ENCODE measurements around the gene CIB4. TPM values are rescaled to one million over a fixed set of nuclear protein-coding genes. Genes with fewer than 3 reads are reported as not detected.

The CIB4 gene
- total RNA-seq, 3 donors from 2014 or later, result not detected

- no peak overlapping the region for H3K4me3 Mint-ChIP-seq
- DNase-seq (no peak), ATAC-seq (peak; percentile 48 to 52)
- no peaks in the 10 kb centered on the region for H3K36me3 Mint-ChIP-seq (ENCODE audit: insufficient read depth)
- no peaks in the 10 kb centered on the region for H3K9me3 Mint-ChIP-seq
- H3K27me3 Mint-ChIP-seq (ENCODE audit: low read depth), result peaks cover 17% of the 10 kb centered on the region
- peaks cover 18% of the 10 kb centered on the region for H3K4me1 Mint-ChIP-seq (ENCODE audit: low read depth)
Measured at GRCh38 chr2:26605195-26605998, 35.8 kb downstream of the CIB4 start.

- ATAC-seq (no peak), DNase-seq (no peak)
- H3K27me3 Mint-ChIP-seq (ENCODE audit: low read depth), result peaks cover 25% of the 10 kb centered on the region
- no peak overlapping the region for H3K4me3 Mint-ChIP-seq
- no peaks in the 10 kb centered on the region for H3K36me3 Mint-ChIP-seq (ENCODE audit: insufficient read depth)
- H3K4me1 Mint-ChIP-seq (ENCODE audit: low read depth), result no peaks in the 10 kb centered on the region
- H3K9me3 Mint-ChIP-seq, result no peaks in the 10 kb centered on the region
Measured at GRCh38 chr2:26602575-26602974, 38.6 kb downstream of the CIB4 start.

GRCh38 chr2:26599387-26599786 lies 41.8 kb downstream of the CIB4 start:
- H3K4me1 Mint-ChIP-seq (ENCODE audit: low read depth), result no peaks in the 10 kb centered on the region
- no peak overlapping the region for H3K4me3 Mint-ChIP-seq
- H3K27me3 Mint-ChIP-seq (ENCODE audit: low read depth), result peaks cover 39% of the 10 kb centered on the region
- ATAC-seq, result no peak
- no peaks in the 10 kb centered on the region for H3K36me3 Mint-ChIP-seq (ENCODE audit: insufficient read depth)
- no peaks in the 10 kb centered on the region for H3K9me3 Mint-ChIP-seq
- DNase-seq, result no peak

- H3K27me3 Mint-ChIP-seq (ENCODE audit: low read depth), result peaks cover 43% of the 10 kb centered on the region
- no peaks in the 10 kb centered on the region for H3K36me3 Mint-ChIP-seq (ENCODE audit: insufficient read depth)
Measured at GRCh38 chr2:26598996-26599373, 42.2 kb downstream of the CIB4 start.

GRCh38 chr2:26598336-26598995 lies 42.7 kb downstream of the CIB4 start:
- ATAC-seq, result no peak
- H3K9me3 Mint-ChIP-seq, result no peaks in the 10 kb centered on the region
- H3K36me3 Mint-ChIP-seq (ENCODE audit: insufficient read depth), result no peaks in the 10 kb centered on the region
- DNase-seq, result no peak
- H3K27me3 Mint-ChIP-seq (ENCODE audit: low read depth), result peaks cover 48% of the 10 kb centered on the region
- H3K4me3 Mint-ChIP-seq, result no peak overlapping the region
- no peaks in the 10 kb centered on the region for H3K4me1 Mint-ChIP-seq (ENCODE audit: low read depth)

More at GRCh38 chr2:26598996-26599373, 42.2 kb downstream of the CIB4 start:
- no peaks in the 10 kb centered on the region for H3K9me3 Mint-ChIP-seq
- ATAC-seq, result no peak
- no peak overlapping the region for H3K4me3 Mint-ChIP-seq
- no peak for DNase-seq
- no peaks in the 10 kb centered on the region for H3K4me1 Mint-ChIP-seq (ENCODE audit: low read depth)

- H3K27me3 Mint-ChIP-seq (ENCODE audit: low read depth), result peaks cover 47% of the 10 kb centered on the region
- H3K4me1 Mint-ChIP-seq (ENCODE audit: low read depth), result no peaks in the 10 kb centered on the region
Measured at GRCh38 chr2:26597197-26597596, 44.0 kb downstream of the CIB4 start.

GRCh38 chr2:26595146-26595545 lies 46.0 kb downstream of the CIB4 start:
- DNase-seq (no peak), ATAC-seq (no peak)
- Mint-ChIP-seq H3K27me3 (ENCODE audit: low read depth) (peaks cover 40% of the 10 kb centered on the region), H3K36me3 (ENCODE audit: insufficient read depth) (no peaks in the 10 kb centered on the region), H3K4me3 (no peak overlapping the region), H3K9me3 (peaks cover 5% of the 10 kb centered on the region), H3K4me1 (ENCODE audit: low read depth) (no peaks in the 10 kb centered on the region)

More at GRCh38 chr2:26597197-26597596, 44.0 kb downstream of the CIB4 start:
- ATAC-seq (no peak), DNase-seq (no peak)
- H3K4me3 Mint-ChIP-seq, result no peak overlapping the region
- H3K36me3 Mint-ChIP-seq (ENCODE audit: insufficient read depth), result no peaks in the 10 kb centered on the region
- H3K9me3 Mint-ChIP-seq, result peaks cover 5% of the 10 kb centered on the region

- DNase-seq (no peak), ATAC-seq (peak; percentile 30 to 38)
- H3K36me3 Mint-ChIP-seq (ENCODE audit: insufficient read depth), result no peaks in the 10 kb centered on the region
- H3K27me3 Mint-ChIP-seq (ENCODE audit: low read depth), result peaks cover 32% of the 10 kb centered on the region
- no peak overlapping the region for H3K4me3 Mint-ChIP-seq
- H3K4me1 Mint-ChIP-seq (ENCODE audit: low read depth), result no peaks in the 10 kb centered on the region
- H3K9me3 Mint-ChIP-seq, result peaks cover 5% of the 10 kb centered on the region
Measured at GRCh38 chr2:26591619-26592505, 49.3 kb downstream of the CIB4 start.

GRCh38 chr2:26590980-26591618 lies 50.1 kb downstream of the CIB4 start:
- no peaks in the 10 kb centered on the region for H3K36me3 Mint-ChIP-seq (ENCODE audit: insufficient read depth)
- H3K9me3 Mint-ChIP-seq, result peaks cover 5% of the 10 kb centered on the region
- peaks cover 36% of the 10 kb centered on the region for H3K27me3 Mint-ChIP-seq (ENCODE audit: low read depth)
- ATAC-seq (no peak), DNase-seq (no peak)
- H3K4me1 Mint-ChIP-seq (ENCODE audit: low read depth), result no peaks in the 10 kb centered on the region
- no peak overlapping the region for H3K4me3 Mint-ChIP-seq

GRCh38 chr2:26590508-26590907 lies 50.7 kb downstream of the CIB4 start:
- ATAC-seq, result no peak
- H3K4me3 Mint-ChIP-seq, result no peak overlapping the region
- no peak for DNase-seq
- peaks cover 5% of the 10 kb centered on the region for H3K9me3 Mint-ChIP-seq
- H3K27me3 Mint-ChIP-seq (ENCODE audit: low read depth), result peaks cover 37% of the 10 kb centered on the region
- no peaks in the 10 kb centered on the region for H3K36me3 Mint-ChIP-seq (ENCODE audit: insufficient read depth)
- H3K4me1 Mint-ChIP-seq (ENCODE audit: low read depth), result no peaks in the 10 kb centered on the region

GRCh38 chr2:26588576-26588975 lies 52.6 kb downstream of the CIB4 start:
- no peak for DNase-seq
- H3K4me3 Mint-ChIP-seq, result no peak overlapping the region

GRCh38 chr2:26587994-26588393 lies 53.2 kb downstream of the CIB4 start:
- DNase-seq, result no peak
- Mint-ChIP-seq H3K4me1 (ENCODE audit: low read depth) (no peaks in the 10 kb centered on the region), H3K36me3 (ENCODE audit: insufficient read depth) (no peaks in the 10 kb centered on the region), H3K27me3 (ENCODE audit: low read depth) (peaks cover 25% of the 10 kb centered on the region), H3K9me3 (peaks cover 5% of the 10 kb centered on the region), H3K4me3 (no peak overlapping the region)
- ATAC-seq, result no peak

More at GRCh38 chr2:26588576-26588975, 52.6 kb downstream of the CIB4 start:
- no peaks in the 10 kb centered on the region for H3K36me3 Mint-ChIP-seq (ENCODE audit: insufficient read depth)
- H3K27me3 Mint-ChIP-seq (ENCODE audit: low read depth), result peaks cover 26% of the 10 kb centered on the region
- ATAC-seq, result no peak
- H3K9me3 Mint-ChIP-seq, result peaks cover 5% of the 10 kb centered on the region
- H3K4me1 Mint-ChIP-seq (ENCODE audit: low read depth), result no peaks in the 10 kb centered on the region

- DNase-seq (no peak), ATAC-seq (no peak)
- H3K27me3 Mint-ChIP-seq (ENCODE audit: low read depth), result peaks cover 25% of the 10 kb centered on the region
- H3K36me3 Mint-ChIP-seq (ENCODE audit: insufficient read depth), result no peaks in the 10 kb centered on the region
- no peak overlapping the region for H3K4me3 Mint-ChIP-seq
- H3K9me3 Mint-ChIP-seq, result no peaks in the 10 kb centered on the region
- H3K4me1 Mint-ChIP-seq (ENCODE audit: low read depth), result no peaks in the 10 kb centered on the region
Measured at GRCh38 chr2:26585966-26586365, 55.2 kb downstream of the CIB4 start.

- peaks cover 22% of the 10 kb centered on the region for H3K27me3 Mint-ChIP-seq (ENCODE audit: low read depth)
- no peak overlapping the region for H3K4me3 Mint-ChIP-seq
- no peaks in the 10 kb centered on the region for H3K4me1 Mint-ChIP-seq (ENCODE audit: low read depth)
- DNase-seq (no peak), ATAC-seq (no peak)
- no peaks in the 10 kb centered on the region for H3K36me3 Mint-ChIP-seq (ENCODE audit: insufficient read depth)
- H3K9me3 Mint-ChIP-seq, result no peaks in the 10 kb centered on the region
Measured at GRCh38 chr2:26585100-26585499, 56.1 kb downstream of the CIB4 start.

Measured in activated T-cell treated with anti-CD3 and anti-CD28 coated beads, Interleukin-2, amount 50 U/mL, for 4 hours (primary cell).